Measurements from ENCODE around the gene IFT172. TPM values are rescaled to one million over a fixed set of nuclear protein-coding genes. Genes with fewer than 3 reads are reported as not detected.

IFT172 gene
- total and polyA plus RNA-seq, 2 experiments from 2014 or later = 8.6 to 9.9 TPM

- Histone ChIP-seq H3K9me2 (ENCODE audit: insufficient read depth) (no peaks in the 10 kb centered on the region), H3K9ac (no peak overlapping the region), H3K9me3 (ENCODE audit: low read depth) (no peaks in the 10 kb centered on the region), H3K4me3 (no peak overlapping the region), H3K4me2 (ENCODE audit: unreplicated experiment) (no peak overlapping the region), H3K27ac (no peak overlapping the region), H3K4me1 (ENCODE audit: insufficient read depth) (peaks cover 5% of the 10 kb centered on the region; the same call in 1 of the 2 replicates), H3F3A (ENCODE audit: insufficient read depth) (no peaks in the 10 kb centered on the region), H2AFZ (no peak overlapping the region), H3K79me2 (ENCODE audit: insufficient read depth) (no peaks in the 10 kb centered on the region), H3K36me3 (ENCODE audit: low read depth) (no peaks in the 10 kb centered on the region), H4K20me1 (ENCODE audit: insufficient read depth) (no peaks in the 10 kb centered on the region), H3K27me3 (replicated peaks; ENCODE audit: insufficient read depth) (no peaks in the 10 kb centered on the region)
- in situ Hi-C loops (cut with MboI) = no loop called here
- TF ChIP-seq EZH2 (IDR thresholded peaks at IDR 0.05; ENCODE audit: insufficient read depth, poor library complexity, severe bottlenecking) (no peak), EZH2phosphoT487 (IDR thresholded peaks at IDR 0.05; ENCODE audit: insufficient read depth, low read depth) (no peak)
- peak; percentile 41 for DNase-seq
- WGBS, 2 experiments (ENCODE audit: low coverage in 1 of 2, low lambda C conversion rate in 2 of 2, missing lambda C conversion rate in 2 of 2) = 69 to 71% methylated on average over 3 of the region's 3 CpGs
Measured at GRCh38 chr2:27527182-27527581, 37.6 kb upstream of the IFT172 start.

GRCh38 chr2:27522400-27522945 lies 32.9 kb upstream of the IFT172 start:
- 75 to 78% methylated on average over 7 of the region's 7 CpGs for WGBS, 2 experiments (ENCODE audit: low coverage in 1 of 2, low lambda C conversion rate in 2 of 2, missing lambda C conversion rate in 2 of 2)
- Histone ChIP-seq H3F3A (ENCODE audit: insufficient read depth) (no peaks in the 10 kb centered on the region), H3K4me1 (ENCODE audit: insufficient read depth) (peaks cover 5% of the 10 kb centered on the region; the same call in 1 of the 2 replicates), H3K36me3 (ENCODE audit: low read depth) (no peaks in the 10 kb centered on the region), H4K20me1 (ENCODE audit: insufficient read depth) (no peaks in the 10 kb centered on the region), H3K9me2 (ENCODE audit: insufficient read depth) (no peaks in the 10 kb centered on the region), H3K9ac (no peak overlapping the region), H3K9me3 (ENCODE audit: low read depth) (no peaks in the 10 kb centered on the region), H3K4me2 (ENCODE audit: unreplicated experiment) (no peak overlapping the region), H2AFZ (no peak overlapping the region), H3K27ac (no peak overlapping the region), H3K79me2 (ENCODE audit: insufficient read depth) (no peaks in the 10 kb centered on the region), H3K27me3 (replicated peaks; ENCODE audit: insufficient read depth) (no peaks in the 10 kb centered on the region), H3K4me3 (no peak overlapping the region)
- TF ChIP-seq EZH2 (IDR thresholded peaks at IDR 0.05; ENCODE audit: insufficient read depth, poor library complexity, severe bottlenecking) (no peak), EZH2phosphoT487 (IDR thresholded peaks at IDR 0.05; ENCODE audit: insufficient read depth, low read depth) (no peak)
- in situ Hi-C loops (cut with MboI) = no loop called here
- no peak for DNase-seq

- no peak overlapping the region for H3K4me2 ChIP-seq (ENCODE audit: unreplicated experiment)
- DNase-seq = no peak
- WGBS, 2 experiments (ENCODE audit: low coverage in 1 of 2, low lambda C conversion rate in 2 of 2, missing lambda C conversion rate in 2 of 2) = 87 to 94% methylated on average over 2 of the region's 2 CpGs
- no peaks in the 10 kb centered on the region for H4K20me1 ChIP-seq (ENCODE audit: insufficient read depth)
- TF ChIP-seq EZH2phosphoT487 (IDR thresholded peaks at IDR 0.05; ENCODE audit: insufficient read depth, low read depth) (no peak), EZH2 (IDR thresholded peaks at IDR 0.05; ENCODE audit: insufficient read depth, poor library complexity, severe bottlenecking) (no peak)
- no peak overlapping the region for H3K9ac ChIP-seq
- no peak overlapping the region for H3K4me3 ChIP-seq
- H3K79me2 ChIP-seq (ENCODE audit: insufficient read depth) = no peaks in the 10 kb centered on the region
- no peaks in the 10 kb centered on the region for H3K4me1 ChIP-seq (ENCODE audit: insufficient read depth)
- in situ Hi-C loops (cut with MboI) = no loop called here
- no peaks in the 10 kb centered on the region for H3K36me3 ChIP-seq (ENCODE audit: low read depth)
- no peak overlapping the region for H2AFZ ChIP-seq
- no peaks in the 10 kb centered on the region for H3K9me2 ChIP-seq (ENCODE audit: insufficient read depth)
- no peaks in the 10 kb centered on the region for H3F3A ChIP-seq (ENCODE audit: insufficient read depth)
- H3K9me3 ChIP-seq (ENCODE audit: low read depth) = no peaks in the 10 kb centered on the region
- no peaks in the 10 kb centered on the region for H3K27me3 ChIP-seq (replicated peaks; ENCODE audit: insufficient read depth)
- no peak overlapping the region for H3K27ac ChIP-seq
Measured at GRCh38 chr2:27520316-27520715, 30.8 kb upstream of the IFT172 start.

GRCh38 chr2:27518782-27519113 lies 29.2 kb upstream of the IFT172 start:
- H3K9me2 ChIP-seq (ENCODE audit: insufficient read depth) = no peaks in the 10 kb centered on the region
- H3K27ac ChIP-seq = no peak overlapping the region
- H3K9me3 ChIP-seq (ENCODE audit: low read depth) = no peaks in the 10 kb centered on the region
- H3K4me1 ChIP-seq (ENCODE audit: insufficient read depth) = no peaks in the 10 kb centered on the region
- H3K36me3 ChIP-seq (ENCODE audit: low read depth) = no peaks in the 10 kb centered on the region
- TF ChIP-seq EZH2phosphoT487 (IDR thresholded peaks at IDR 0.05; ENCODE audit: insufficient read depth, low read depth) (no peak), EZH2 (IDR thresholded peaks at IDR 0.05; ENCODE audit: insufficient read depth, poor library complexity, severe bottlenecking) (no peak)
- H3K27me3 ChIP-seq (replicated peaks; ENCODE audit: insufficient read depth) = no peaks in the 10 kb centered on the region
- H3F3A ChIP-seq (ENCODE audit: insufficient read depth) = no peaks in the 10 kb centered on the region
- DNase-seq = no peak
- in situ Hi-C loops (cut with MboI) = no loop called here
- no peaks in the 10 kb centered on the region for H4K20me1 ChIP-seq (ENCODE audit: insufficient read depth)
- no peak overlapping the region for H3K4me2 ChIP-seq (ENCODE audit: unreplicated experiment)
- 77 to 79% methylated on average over 4 of the region's 4 CpGs for WGBS, 2 experiments (ENCODE audit: low coverage in 1 of 2, low lambda C conversion rate in 2 of 2, missing lambda C conversion rate in 2 of 2)
- no peaks in the 10 kb centered on the region for H3K79me2 ChIP-seq (ENCODE audit: insufficient read depth)
- H2AFZ ChIP-seq = no peak overlapping the region
- H3K4me3 ChIP-seq = no peak overlapping the region
- H3K9ac ChIP-seq = no peak overlapping the region
